ENCODE measurements around the gene ZNF689. TPM values are rescaled to one million over a fixed set of nuclear protein-coding genes. Genes with fewer than 3 reads are reported as not detected.

Gene ZNF689
- total and polyA plus RNA-seq, 2 of the 13 experiments (the other 11 are each of a cell fraction or from before 2014, with no cell fraction given) = 9.7 to 19.5 TPM

- TF ChIP-seq, protein P1, sequence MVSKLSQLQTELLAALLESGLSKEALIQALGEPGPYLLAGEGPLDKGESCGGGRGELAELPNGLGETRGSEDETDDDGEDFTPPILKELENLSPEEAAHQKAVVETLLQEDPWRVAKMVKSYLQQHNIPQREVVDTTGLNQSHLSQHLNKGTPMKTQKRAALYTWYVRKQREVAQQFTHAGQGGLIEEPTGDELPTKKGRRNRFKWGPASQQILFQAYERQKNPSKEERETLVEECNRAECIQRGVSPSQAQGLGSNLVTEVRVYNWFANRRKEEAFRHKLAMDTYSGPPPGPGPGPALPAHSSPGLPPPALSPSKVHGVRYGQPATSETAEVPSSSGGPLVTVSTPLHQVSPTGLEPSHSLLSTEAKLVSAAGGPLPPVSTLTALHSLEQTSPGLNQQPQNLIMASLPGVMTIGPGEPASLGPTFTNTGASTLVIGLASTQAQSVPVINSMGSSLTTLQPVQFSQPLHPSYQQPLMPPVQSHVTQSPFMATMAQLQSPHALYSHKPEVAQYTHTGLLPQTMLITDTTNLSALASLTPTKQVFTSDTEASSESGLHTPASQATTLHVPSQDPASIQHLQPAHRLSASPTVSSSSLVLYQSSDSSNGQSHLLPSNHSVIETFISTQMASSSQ (IDR thresholded peaks at IDR 0.05; ENCODE audit: low read depth) = no peak; the same call in 1 of the 2 replicates
- TF ChIP-seq, protein P1 (CRISPR knock-in tag; IDR thresholded peaks at IDR 0.05; ENCODE audit: borderline replicate concordance) = peak; percentile 61; the same call in 1 of the 2 replicates
- TF ChIP-seq YEATS4 (CRISPR knock-in tag; IDR thresholded peaks at IDR 0.05; ENCODE audit: borderline replicate concordance) (no peak; the same call in none of the 2 replicates), ZNF567 (CRISPR knock-in tag; IDR thresholded peaks at IDR 0.05; ENCODE audit: borderline replicate concordance) (no peak; the same call in 1 of the 2 replicates), GTF3A (CRISPR knock-in tag; conservative IDR thresholded peaks at IDR 0.05) (0 out of 2 replicates have a peak, but pooled peaks have one; percentile 50), ZSCAN12 (CRISPR knock-in tag; IDR thresholded peaks at IDR 0.05) (no peak), ZMYM4 (CRISPR knock-in tag; IDR thresholded peaks at IDR 0.05) (peak; percentile 69; the same call in 1 of the 2 replicates), ISL2 (CRISPR knock-in tag; IDR thresholded peaks at IDR 0.05) (no peak; the same call in 1 of the 2 replicates), U2AF2 (IDR thresholded peaks at IDR 0.05; ENCODE audit: low read depth, low read length) (no peak), MEF2D (CRISPR knock-in tag; IDR thresholded peaks at IDR 0.05) (peak; percentile 70; the same call in 1 of the 2 replicates), EEA1 (CRISPR knock-in tag; IDR thresholded peaks at IDR 0.05; ENCODE audit: borderline replicate concordance) (peak; percentile 91), ZBTB43 (CRISPR knock-in tag; conservative IDR thresholded peaks at IDR 0.05) (0 out of 2 replicates have a peak, but pooled peaks have one; percentile 28), MAF1 (CRISPR knock-in tag; IDR thresholded peaks at IDR 0.05; ENCODE audit: borderline replicate concordance) (0 out of 2 replicates have a peak, but pooled peaks have one; percentile 5), ZNF232 (CRISPR knock-in tag; IDR thresholded peaks at IDR 0.05; ENCODE audit: borderline replicate concordance) (no peak), ZSCAN25 (CRISPR knock-in tag; IDR thresholded peaks at IDR 0.05) (no peak; the same call in 1 of the 2 replicates), ZNF615 (CRISPR knock-in tag; IDR thresholded peaks at IDR 0.05; ENCODE audit: borderline replicate concordance) (no peak), ZNF598 (CRISPR knock-in tag; IDR thresholded peaks at IDR 0.05; ENCODE audit: borderline replicate concordance) (0 out of 2 replicates have a peak, but pooled peaks have one; percentile 41)
- TF ChIP-seq, protein P2, sequence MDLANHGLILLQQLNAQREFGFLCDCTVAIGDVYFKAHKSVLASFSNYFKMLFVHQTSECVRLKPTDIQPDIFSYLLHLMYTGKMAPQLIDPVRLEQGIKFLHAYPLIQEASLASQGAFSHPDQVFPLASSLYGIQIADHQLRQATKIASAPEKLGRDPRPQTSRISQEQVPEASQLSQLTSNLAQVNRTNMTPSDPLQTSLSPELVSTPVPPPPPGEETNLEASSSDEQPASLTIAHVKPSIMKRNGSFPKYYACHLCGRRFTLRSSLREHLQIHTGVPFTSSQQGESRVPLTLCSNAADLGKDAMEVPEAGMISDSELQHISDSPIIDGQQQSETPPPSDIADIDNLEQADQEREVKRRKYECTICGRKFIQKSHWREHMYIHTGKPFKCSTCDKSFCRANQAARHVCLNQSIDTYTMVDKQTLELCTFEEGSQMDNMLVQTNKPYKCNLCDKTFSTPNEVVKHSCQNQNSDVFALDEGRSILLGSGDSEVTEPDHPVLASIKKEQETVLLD (CRISPR knock-in tag; IDR thresholded peaks at IDR 0.05; ENCODE audit: low read depth) = peak; percentile 87; the same call in 1 of the 2 replicates
- TF ChIP-seq, protein P3, sequence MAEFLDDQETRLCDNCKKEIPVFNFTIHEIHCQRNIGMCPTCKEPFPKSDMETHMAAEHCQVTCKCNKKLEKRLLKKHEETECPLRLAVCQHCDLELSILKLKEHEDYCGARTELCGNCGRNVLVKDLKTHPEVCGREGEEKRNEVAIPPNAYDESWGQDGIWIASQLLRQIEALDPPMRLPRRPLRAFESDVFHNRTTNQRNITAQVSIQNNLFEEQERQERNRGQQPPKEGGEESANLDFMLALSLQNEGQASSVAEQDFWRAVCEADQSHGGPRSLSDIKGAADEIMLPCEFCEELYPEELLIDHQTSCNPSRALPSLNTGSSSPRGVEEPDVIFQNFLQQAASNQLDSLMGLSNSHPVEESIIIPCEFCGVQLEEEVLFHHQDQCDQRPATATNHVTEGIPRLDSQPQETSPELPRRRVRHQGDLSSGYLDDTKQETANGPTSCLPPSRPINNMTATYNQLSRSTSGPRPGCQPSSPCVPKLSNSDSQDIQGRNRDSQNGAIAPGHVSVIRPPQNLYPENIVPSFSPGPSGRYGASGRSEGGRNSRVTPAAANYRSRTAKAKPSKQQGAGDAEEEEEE (CRISPR knock-in tag; IDR thresholded peaks at IDR 0.05; ENCODE audit: borderline replicate concordance) = no peak
Measured at GRCh38 chr16:30657866-30658730, 47.9 kb upstream of the ZNF689 start, which contains the start of gene FBRS (continued).

All from HepG2 (cell line).